ENCODE results near the gene WNK4.

WNK4 gene

DNA sequence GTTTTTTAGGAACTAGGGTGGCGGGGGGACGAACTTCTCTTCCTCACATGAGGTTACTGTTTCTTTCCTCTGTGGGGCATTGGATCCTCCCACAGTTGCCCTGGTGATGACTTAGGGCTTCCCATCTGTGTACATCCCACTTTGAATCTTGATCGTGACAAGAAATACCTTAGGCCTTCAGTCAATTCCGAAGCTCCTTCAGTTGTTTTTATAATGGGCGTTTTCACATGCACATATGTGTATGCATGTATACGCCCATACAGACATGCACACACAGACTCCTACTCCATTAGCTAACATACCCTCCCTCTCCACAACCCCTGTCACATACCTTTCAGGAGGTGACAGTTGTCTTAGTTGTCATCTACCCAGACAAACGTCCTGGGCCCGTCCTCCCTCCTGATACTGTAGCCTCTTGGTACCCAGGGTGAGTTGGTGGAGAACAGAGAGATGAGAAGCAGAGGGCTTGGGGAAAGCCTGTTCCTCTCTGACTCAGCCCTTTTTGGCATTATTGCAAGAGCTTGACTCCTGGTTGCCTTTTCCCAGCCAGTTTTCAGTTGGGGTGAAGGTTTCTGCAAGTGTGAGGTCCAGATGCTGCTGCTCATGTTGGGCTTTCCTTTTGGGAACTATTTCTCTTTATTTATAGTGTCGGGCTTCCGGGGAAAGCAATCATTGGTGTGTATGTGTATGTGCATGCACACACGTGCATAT, 61.7 kb downstream of the WNK4 start:
- DNase-seq: no peak

GRCh38 chr17:42843358-42843934, 63.0 kb downstream of the WNK4 start:
- DNase-seq: peak; percentile 43

GRCh38 chr17:42844271-42844670, 63.9 kb downstream of the WNK4 start, which contains the start of gene AOC2:
TSS of gene AOC2 (plus strand) at chr17:42844580. CDS start at chr17:42844627, 47 bp downstream.
- DNase-seq: no peak

GRCh38 chr17:42844761-42845555, 64.5 kb downstream of the WNK4 start:
- DNase-seq: no peak

GRCh38 chr17:42845556-42845917, 65.1 kb downstream of the WNK4 start:
- DNase-seq: no peak

DNA sequence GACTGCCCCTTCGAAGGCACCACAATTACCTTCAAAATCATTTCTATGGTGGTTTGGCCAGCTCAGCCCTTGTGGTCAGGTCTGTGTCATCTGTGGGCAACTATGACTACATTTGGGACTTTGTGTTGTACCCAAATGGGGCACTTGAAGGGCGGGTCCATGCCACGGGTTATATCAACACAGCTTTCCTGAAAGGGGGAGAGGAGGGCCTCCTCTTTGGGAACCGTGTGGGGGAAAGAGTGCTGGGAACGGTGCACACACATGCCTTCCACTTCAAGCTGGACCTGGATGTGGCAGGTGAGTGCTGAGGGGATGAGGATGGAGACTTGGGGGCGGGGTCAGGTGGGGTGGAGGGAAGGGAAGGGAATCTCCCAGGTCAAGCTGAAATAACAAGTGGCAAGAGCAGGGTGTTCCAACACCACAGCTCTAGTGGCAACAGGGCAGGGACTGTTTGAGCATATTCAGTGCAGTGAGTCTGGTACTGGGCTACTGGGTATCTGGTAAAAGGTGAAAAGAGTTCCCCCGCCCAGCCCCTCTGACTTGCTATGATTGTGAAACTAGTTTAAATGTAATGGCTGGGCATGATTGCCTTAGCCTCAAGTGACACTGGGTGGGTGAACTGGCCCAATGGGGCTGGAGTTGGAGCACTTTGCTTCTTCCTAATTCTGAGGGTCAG, 65.6 kb downstream of the WNK4 start:
- no peak for DNase-seq
